ENCODE results near the gene APOL2. TPM values are rescaled to one million over a fixed set of nuclear protein-coding genes. Genes with fewer than 3 reads are reported as not detected.

APOL2 gene
- total RNA-seq, 1 experiment from 2014 or later = 9.9 TPM

GRCh38 chr22:36191106-36191836 is 48.1 kb downstream of the APOL2 start:
- ChIA-PET POLR2A (no interaction called here), RAD21 (ENCODE audit: low non-redundant PET in 1 of 2, low total read pairs in 2 of 2, uncharacterized antibody in 2 of 2, unreplicated experiment in 2 of 2) (no interaction called here), CTCF (interaction anchor here (0.7 kb wide), 1 partner anchor 641 kb away, joined by 3 read pairs; no protein-coding TSS in a partner anchor)
- Histone ChIP-seq H3K79me2 (ENCODE audit: insufficient read depth, low read length) (no peaks in the 10 kb centered on the region), H2AFZ (ENCODE audit: low read depth, low read length, poor library complexity, severe bottlenecking) (no peak overlapping the region), H3K9me3 (ENCODE audit: control insufficient read depth in 1 of 2, insufficient read depth in 1 of 2, low read depth in 1 of 2, low read length in 2 of 2) (no peaks in the 10 kb centered on the region), H3K9ac (ENCODE audit: low read length) (no peak overlapping the region), H3K4me3 (replicated peaks in 1 of 2; ENCODE audit: low read depth in 1 of 2, low read length in 2 of 2) (no peak overlapping the region), H4K20me1 (ENCODE audit: insufficient read depth) (no peaks in the 10 kb centered on the region), H3K36me3 (ENCODE audit: control insufficient read depth in 1 of 2, insufficient read depth in 2 of 2, low read length in 2 of 2) (no peaks in the 10 kb centered on the region), H3K27ac (ENCODE audit: low read depth, low read length) (no peak overlapping the region), H3K9me2 (ENCODE audit: insufficient read depth) (no peaks in the 10 kb centered on the region), H3K27me3 (ENCODE audit: insufficient read depth, low read length) (no peaks in the 10 kb centered on the region), H3K4me2 (ENCODE audit: low read length) (no peak overlapping the region), H3K4me1 (ENCODE audit: control insufficient read depth in 1 of 2, insufficient read depth in 2 of 2, low read length in 2 of 2) (no peaks in the 10 kb centered on the region)
- ATAC-seq (no peak), DNase-seq (ENCODE audit: low read depth, low spot score) (no peak)
- no TSS peak for BruUV-seq (replicated peaks)
- TF ChIP-seq YY1 (IDR thresholded peaks at IDR 0.05; ENCODE audit: extremely low read depth, insufficient replicate concordance, low read depth, low read length) = no peak
- no peak for TF ChIP-seq MAX (IDR thresholded peaks at IDR 0.05)
- TF ChIP-seq ZBTB33 (IDR thresholded peaks at IDR 0.05; ENCODE audit: extremely low read depth, insufficient replicate concordance, low read length) = no peak
- no peak for TF ChIP-seq ZNF274 (IDR thresholded peaks at IDR 0.05; ENCODE audit: low read depth, low read length)
- TF ChIP-seq CTCF (IDR thresholded peaks at IDR 0.05 in 2 of 3, conservative IDR thresholded peaks at IDR 0.05 in 1 of 3; ENCODE audit: borderline replicate concordance in 1 of 3, insufficient read depth in 1 of 3, low read depth in 2 of 3, low read length in 2 of 3) = no peak
- no peak for TF ChIP-seq CBX3 (IDR thresholded peaks at IDR 0.05; ENCODE audit: low read depth)
- no peak for TF ChIP-seq SRF (IDR thresholded peaks at IDR 0.05; ENCODE audit: low read depth)
- no peak for TF ChIP-seq SP1 (IDR thresholded peaks at IDR 0.05; ENCODE audit: low read depth)
- TF ChIP-seq JUND (IDR thresholded peaks at IDR 0.05) = no peak
- TF ChIP-seq SIN3A (IDR thresholded peaks at IDR 0.05; ENCODE audit: low read depth) = no peak
- no peak for TF ChIP-seq FOSL1 (IDR thresholded peaks at IDR 0.05; ENCODE audit: low read depth)
- no peak for TF ChIP-seq EZH2phosphoT487 (IDR thresholded peaks at IDR 0.05; ENCODE audit: borderline replicate concordance)
- no peak for TF ChIP-seq RAD21 (IDR thresholded peaks at IDR 0.05; ENCODE audit: low read depth)
- TF ChIP-seq REST (IDR thresholded peaks at IDR 0.05; ENCODE audit: low read depth) = no peak
- intact Hi-C loops (cut with micrococcal nuclease) = no loop called here

Data from HCT116 (cell line).